ENCODE measurements around the gene STX1B.

GRCh38 chr16:31050280-31051030 lies 40.0 kb upstream of the STX1B start:
- no peak for TF ChIP-seq CTCF (optimal IDR thresholded peaks at IDR 0.05 in 1 of 3, IDR thresholded peaks at IDR 0.05 in 1 of 3, conservative IDR thresholded peaks at IDR 0.05 in 1 of 3; ENCODE audit: extremely low read depth in 1 of 3, insufficient read depth in 2 of 3, low read length in 3 of 3)
- TF ChIP-seq EZH2 (IDR thresholded peaks at IDR 0.05; ENCODE audit: low read length): no peak
